ENCODE results near the gene CASP8AP2.

- TF ChIP-seq GATA2 (IDR thresholded peaks at IDR 0.05; ENCODE audit: low read depth, low read length), result no peak
- TF ChIP-seq GATA3 (IDR thresholded peaks at IDR 0.05; ENCODE audit: low read depth, low read length), result no peak
Observed at GRCh38 chr6:89781070-89782034, 48.3 kb upstream of the CASP8AP2 start.
